DMS79 treated with DMSO at 0.1 percent for 48 hours (cell line): ENCODE results near the gene PRLH.
A peak's percentile ranks its signal among the peaks of the same experiment; 100 is the strongest.

ENCODE experiments used
- DNase-seq: peaks from one replicate; lab custom pipeline; 2025; lab: John Stamatoyannopoulos, UW

Gene PRLH

DNA sequence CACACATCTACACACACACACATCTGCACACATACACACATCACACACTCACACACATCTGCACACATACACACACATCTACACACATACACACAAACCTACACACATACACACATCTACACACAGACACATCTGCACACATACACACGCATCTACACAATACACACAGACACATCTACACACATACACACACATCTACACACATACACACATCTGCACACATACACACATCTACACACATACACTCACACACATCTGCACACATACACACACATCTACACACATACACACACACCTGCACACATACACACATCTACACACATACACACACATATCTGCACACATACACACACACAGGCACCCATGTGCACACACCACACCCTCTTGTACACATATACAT, 400 bp upstream of the PRLH start:
- no peak for DNase-seq

DNA sequence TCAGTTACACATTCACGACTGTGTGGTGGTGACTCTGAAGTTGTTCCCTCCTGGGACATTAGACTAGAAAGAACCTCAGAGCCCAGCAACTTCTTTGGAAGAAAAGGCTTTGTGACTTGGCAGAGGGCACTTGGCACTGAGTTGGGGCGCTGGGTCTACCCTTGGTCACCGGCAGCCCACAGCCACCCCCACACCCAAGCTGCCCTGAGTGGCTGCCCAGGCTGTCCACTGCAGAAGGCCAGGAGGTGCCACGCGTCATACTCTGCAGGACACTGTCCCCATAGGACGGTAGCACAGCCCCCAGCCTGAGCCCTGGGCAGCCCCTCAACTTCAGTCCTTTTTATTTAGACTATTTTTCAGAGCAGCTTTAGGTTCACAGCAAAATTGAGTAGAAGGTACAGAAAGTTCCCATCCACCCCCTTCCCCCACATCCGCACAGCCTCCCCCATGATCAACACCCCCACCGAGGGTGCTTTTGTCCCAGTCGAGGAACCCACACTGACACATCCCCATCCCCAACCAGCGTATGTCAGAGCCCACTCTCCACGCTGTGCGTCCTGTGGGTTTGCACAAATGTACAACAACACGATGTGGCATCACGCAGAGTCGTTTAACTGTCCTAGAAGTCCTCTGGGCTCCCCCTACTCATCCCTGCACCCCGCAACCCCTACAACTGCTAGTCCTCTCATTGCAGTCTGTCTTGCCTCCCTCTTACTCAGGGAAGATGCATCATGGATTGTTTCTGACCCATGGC, 1.1 kb downstream of the PRLH start:
- DNase-seq, result no peak

DNA sequence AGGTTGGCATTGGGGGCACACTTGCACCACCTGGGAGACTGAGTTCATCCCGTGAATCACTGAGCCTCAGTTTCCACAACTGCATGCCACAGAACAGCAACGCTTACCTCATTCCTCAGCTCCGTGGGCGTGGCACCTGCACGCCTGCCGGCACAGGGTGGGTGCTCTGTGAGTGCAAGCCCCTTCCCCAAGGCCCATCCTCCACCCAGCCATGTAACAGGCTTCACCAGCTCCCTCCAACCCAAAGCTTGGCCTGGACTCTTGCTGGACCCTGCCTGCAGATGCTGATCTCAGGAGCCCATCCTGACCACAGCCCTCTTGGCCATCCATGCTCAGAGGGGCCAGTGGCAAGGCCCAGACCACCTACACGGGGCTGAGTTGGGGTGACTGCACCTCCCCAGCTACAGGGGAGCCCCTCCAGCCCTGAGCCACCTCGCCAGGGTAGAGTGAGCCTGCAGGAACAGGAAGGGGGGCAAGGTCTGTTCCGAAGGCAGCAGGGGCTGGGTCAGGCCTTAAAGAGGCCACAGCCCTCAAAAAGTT, 1.8 kb downstream of the PRLH start:
- no peak for DNase-seq

DNA sequence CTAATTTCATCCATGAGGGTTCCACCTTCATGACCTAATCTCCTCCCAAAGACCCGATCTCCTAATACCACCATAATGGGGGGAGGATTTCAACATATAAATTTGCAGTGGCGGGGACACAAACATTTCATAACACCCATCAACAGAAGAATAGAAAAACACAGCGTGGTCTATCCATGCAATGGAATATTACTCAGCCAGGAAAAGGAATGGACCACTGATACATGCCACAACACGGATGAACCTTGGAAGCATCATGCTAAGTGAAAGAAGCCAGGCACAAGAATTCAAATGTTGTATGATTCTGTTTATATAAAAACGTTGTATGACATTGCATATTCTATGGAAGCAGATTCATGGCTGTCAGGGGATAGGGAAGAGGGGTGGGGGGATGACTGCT, 2.7 kb downstream of the PRLH start:
- DNase-seq, result no peak

DNA sequence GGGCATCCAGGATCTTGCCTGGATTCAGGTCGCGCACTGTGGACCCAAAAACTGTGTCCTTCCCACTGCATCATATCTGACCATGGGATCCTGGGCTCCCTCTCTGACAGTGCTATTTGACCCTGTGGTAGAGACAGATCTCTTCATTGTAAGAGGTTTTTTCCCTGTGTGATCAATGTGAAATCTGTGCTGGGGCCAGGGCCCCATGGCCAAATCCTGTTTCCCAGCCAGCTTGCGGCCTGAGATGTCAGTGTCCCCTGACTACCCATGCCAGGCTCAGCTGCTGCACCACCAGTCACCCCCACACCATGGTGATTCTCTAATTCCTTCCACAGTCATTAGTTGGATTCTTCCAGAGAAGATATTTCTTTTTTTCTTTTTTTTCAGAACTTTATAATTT, 3.5 kb downstream of the PRLH start:
- no peak for DNase-seq

DNA sequence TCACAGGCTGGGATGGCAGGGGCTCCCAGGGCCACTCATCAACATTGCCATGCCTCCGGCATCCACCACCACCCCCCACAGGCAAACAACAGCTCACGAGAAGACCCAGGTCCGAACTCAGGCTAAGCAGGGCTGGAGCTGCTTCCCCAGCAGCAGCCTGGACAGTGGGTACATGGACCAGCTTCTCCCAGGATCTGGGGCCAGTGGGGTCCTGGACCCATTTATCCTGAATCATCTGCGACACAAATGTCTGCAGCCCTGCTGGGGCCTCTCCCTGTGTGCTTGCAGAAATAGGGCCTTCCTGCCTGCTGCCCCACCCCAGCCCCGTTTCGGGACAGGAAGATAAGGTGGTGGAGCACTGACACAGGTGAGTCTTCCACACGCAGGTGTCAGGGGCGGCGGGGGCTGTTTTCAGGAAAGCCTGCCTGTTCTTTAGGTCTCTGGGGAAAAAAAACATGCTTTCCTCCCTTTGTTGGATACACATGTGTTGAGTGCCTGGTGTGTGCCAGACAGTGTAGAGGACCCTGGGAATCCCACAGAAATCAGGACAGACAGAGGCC, 4.5 kb downstream of the PRLH start:
- DNase-seq, result no peak

DNA sequence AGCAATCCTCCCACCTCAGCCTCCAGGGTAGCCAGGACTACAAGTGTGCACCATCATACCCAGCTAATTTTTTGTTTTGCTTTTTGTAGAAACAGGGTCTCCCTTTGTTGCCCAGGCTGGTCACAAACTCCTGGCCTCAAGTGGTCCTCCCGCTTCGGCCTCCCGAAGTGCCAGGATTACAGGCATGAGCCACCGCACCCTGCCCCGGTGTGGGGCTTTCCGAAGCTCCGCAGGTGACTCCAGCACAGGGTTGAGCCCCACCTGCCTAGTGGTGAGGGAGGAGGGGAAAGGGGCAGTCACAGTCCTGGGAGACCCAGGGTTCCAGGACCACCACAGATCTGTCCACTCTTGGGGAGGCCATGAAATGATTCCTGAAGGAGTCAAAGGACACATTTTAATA, 5.2 kb downstream of the PRLH start:
- DNase-seq, result no peak

DNA sequence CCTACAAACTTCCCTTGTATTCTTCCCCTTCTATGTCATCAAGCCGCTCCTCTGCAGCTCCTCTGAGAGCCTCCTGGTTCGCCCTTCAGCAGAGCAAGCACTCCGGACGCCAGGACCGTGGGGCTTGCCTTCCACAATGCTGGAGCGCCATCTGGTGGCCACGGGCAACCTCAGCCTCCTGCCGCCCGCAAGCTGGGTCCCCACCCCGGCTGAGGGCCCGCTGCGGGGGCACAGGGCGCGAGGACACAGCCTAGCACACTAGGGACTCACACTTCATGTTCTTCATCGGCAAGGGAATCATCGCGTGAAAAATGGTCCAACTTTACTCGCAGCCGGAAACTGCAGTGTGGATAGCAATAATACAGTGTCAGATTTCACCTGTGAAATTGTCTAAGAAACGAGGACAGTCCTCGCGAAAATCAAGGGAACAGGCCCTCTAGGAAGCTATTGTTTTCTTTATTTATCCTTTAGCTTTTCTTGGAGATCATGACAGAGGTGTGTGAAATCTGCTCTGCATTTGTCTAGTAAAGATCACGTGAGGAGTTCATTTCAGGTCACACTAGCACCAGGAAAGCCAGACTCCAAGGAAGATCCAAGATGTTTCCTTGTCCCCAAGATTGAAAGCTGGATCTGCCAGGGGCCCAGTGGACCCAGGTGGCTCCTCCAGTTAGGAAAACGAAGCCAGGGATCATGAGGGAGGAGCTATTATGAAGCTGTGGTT, 5.8 kb downstream of the PRLH start:
- peak; percentile 63 for DNase-seq

DNA sequence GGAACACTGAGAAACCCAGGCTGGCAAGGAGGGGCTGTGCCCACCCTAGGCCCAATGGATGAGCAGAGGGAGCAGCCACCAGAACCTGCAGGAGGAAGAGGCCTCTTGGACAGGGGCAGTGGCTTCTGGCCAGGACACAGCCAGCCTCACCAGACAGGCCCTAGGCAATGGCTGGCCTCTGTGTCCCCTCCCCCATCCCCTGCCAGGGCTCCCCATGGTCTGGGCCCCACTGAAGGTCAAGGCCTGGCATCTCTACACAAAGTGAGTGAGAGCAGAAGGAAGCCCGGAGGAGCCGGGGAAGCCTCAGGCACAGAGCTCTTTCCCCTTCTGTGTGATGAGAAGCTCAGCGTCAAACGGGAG, 6.3 kb downstream of the PRLH start:
- no peak for DNase-seq

DNA sequence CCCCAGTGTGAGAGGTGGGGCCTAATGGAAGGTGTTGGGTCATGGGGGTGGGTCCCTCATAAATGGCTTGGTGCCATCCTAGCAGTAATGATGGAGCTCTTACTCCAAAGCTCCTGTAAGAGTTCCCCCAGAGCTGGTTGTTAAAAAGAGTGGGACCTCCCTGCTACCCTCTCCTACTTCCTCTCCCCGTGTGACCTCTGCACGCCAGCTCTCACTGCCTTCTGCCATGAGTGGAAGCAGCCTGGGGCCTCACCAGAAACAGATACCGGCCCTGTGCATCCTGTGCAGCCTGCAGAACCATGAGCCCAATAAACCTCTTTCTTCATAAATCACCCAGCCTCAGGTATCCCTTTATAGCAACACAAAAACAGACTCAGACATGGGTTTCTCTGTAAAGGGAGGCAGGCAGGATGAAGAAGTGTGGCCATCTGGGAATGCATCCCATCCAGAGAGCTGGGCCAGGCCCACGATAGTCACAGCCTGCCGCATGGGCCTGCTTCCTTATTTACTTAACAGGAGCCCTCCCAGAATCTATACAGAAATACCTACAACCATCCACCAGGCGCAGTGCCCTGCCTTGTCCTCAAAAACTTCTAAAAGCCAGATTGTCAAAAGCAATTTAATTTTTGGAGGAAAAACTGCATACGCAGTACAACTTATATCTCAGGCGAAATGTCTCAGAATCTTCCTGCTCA, 7.5 kb downstream of the PRLH start:
- no peak for DNase-seq

DNA sequence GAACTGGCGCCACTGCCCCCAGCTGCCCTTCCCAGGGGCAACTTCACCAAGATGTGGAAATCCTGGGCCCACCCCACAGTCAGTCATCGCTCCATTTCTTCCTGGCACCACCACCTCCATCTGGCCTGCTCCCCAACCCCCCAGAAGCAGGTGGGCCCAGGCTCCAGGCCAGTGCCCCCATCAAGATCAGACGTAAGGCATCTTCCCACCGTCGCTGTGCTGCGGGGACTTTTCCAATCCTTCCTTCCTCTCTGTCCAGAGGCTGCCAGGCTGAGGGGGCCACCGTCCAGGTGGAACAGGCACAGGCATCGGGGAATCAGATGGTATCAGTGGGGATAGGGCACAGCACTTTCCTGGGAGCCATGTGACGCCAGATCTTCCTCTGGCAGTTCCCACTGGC, 8.1 kb downstream of the PRLH start:
- DNase-seq, result no peak

DNA sequence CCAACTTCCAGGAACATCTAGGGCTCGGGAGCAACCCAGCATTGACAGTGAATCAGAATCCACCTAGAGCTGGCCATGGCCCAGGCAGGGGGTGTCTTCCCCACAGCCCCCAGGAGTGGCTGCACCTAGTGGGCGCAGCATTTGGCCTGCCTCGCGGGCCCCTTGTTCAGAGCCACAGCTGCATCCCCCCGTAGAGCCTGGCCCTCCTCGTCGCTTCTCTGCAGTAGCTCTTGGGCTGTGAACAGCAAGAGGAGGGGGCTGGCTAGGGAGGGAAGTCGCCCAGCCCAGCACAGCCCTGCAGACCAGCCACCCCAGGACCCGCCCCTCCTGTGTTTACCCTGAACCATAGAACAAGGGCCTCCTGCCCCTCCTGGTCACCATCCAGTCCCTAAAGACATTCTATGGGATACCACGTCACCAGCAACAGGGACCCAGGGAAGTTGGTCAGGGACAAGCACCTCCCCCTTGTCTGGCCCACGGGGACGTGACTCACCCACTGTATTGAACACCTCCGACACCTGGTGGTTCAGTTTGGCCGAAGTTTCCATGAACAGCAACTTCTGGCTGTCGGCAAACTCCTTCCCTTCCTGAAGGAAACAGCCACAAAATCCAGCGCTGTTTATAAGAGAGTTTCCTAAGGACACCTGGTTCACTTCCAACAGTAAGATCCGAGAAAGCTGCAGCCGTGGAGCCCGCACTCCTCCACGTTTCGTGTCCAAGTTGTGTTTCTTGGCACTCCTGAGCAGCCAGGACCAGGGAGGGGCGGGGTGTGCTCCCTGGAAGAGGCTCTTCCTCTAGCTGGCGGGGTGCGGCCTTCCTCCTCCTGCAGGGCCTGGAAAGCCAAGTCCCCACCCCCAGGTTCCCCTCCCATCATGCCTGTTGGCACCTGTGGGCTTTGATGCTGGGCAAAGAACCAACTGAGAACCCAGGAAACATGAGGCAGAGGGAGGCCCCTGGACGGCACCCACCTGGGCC, 8.8 kb downstream of the PRLH start:
- DNase-seq, result no peak

DNA sequence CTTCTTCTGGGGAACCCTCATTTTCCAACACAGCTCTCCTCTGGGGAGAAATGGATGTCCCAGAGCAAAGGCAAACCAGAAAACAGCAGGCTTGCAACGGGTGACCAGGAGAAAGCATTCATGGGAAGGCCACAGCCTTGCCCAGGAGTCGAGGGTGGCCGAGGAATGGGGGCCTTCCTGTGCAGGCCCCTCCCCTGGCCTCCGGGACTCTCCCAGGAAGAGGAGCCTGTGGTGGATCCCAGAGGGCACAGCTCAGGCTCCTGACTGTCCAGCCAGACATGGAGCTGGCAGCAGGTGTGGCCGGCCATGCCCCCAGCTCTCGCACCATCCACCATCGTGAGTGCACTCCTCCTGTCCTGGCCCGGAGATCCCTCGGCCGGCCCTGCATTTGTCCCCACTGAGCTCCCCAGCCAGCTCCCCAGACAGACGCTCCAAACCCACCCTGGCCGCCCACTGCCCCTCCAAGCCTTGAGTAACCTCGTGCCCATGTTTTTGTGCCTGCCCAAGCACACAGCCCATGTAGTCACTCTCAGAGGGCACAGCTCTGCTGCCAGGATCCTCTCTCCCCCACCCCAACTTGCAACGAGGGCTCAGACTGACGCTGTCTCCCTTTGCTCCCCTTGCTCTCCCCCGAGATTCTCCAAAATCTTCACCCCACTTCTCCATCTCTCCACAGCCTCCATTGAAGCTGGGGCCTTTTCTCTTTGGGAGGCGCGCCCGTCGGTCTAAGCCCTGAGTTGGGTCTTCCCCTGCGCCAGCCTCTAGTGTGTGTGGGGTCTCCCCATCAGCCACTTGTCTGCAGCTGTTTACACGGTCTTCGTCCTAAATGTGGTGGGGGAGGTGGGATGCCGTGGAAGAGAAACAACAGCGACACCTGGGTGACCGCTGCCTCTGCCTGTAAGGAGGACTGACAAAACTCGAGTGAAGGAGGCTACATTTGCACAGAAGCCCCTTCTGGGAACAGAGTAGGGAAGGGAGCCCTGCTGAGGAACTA, 9.8 kb downstream of the PRLH start:
- no peak for DNase-seq

DNA sequence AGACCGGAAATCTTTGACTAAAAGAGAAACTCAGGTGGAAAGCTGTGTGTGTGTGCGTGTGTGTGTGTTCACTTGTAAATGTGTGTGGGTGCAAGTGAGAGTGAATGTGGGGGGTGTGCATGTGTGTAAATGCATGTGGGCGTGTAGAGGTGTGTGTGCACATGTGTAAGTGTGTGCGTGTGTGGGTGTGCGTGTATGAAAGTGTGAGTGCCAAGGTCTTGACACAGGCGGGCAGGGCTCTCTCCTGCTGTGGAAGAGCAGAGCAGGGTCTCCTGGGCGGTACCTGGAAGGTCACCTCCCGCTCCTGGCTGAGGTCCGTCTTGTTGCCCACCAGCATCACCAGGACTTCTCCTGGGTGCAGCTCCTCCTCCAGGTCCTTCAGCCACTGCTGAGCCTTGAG, 10.6 kb downstream of the PRLH start:
- DNase-seq, result no peak

DNA sequence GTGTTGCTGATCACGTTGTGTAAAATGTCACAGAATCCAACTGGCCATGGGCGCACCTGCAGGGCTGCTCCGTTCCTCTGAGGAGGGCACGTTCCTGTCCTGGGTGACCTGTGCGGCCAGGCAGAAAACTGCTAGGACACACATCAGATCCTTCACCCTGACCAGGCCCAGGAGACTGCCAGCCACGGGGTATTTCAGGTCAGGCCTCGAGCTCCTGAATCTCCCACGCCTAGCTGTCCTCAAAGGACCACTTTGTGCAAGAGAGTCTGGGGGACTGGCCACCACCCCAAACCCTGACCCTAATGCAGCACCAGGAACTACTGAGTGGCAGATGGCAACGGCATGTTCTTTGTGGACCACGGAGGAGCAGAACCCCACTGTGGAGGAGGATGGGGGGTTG, 11.1 kb downstream of the PRLH start:
- no peak for DNase-seq

DNA sequence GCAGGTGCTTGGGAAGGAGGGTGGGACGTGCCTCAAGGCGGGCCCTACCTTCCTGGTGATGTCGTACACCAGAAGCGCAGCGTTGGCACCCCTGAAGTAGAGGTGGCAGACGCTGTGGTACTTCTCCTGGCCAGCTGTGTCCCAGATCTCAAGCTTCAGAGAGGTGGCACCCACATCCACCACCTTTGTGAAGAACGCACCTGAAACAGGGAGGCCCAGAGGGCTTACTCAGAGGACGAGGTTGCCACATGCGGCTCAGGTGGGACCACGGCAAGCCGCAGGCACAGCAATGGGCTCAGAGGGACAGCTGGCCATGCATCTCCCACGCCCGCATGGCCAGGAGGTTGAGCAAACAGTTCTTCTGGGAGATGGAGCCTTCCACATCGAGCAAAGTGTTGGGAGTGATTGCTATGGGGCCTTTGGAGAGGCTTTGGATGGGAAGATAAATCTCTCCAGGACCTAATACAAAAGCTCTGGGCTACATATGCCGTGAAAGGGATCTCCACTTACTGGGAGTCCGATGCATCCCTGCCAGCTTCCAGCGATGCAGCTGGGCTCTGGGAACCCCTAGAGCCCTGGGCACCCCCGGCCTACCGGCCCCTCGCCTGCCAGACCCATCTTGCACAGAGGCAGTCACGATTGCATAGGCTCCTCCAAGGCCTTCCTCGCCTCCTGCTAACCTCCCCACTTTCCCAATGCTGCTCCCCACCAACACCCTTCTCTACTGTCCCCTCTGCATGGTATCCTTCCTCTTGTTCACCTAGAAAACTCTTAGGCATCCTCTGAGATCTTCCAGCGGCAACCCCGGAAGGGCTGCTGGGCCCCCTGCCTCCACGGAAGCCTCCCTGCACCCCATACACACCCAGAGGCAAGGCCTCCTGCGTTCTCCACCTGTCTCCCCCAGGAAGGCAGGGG, 11.8 kb downstream of the PRLH start:
- no peak for DNase-seq

DNA sequence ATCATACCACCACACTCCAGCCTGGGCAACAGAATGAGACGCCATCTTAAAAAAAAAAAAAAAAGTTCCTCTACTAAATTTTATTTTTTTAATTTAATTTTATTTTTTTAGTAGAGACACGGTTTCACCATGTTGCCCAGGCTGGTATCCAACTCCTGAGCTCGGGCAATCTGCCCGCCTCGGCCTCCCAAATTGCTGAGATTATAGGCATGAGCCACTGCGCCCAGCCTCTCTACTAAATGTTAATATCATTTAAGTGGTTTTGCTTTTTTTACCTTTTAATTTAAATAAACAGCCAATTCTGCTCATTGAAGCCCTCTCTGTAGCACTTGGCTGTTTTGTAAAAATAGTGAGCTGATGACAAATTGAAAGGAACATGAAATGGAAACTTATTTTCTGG, 15.0 kb downstream of the PRLH start:
- DNase-seq, result no peak

DNA sequence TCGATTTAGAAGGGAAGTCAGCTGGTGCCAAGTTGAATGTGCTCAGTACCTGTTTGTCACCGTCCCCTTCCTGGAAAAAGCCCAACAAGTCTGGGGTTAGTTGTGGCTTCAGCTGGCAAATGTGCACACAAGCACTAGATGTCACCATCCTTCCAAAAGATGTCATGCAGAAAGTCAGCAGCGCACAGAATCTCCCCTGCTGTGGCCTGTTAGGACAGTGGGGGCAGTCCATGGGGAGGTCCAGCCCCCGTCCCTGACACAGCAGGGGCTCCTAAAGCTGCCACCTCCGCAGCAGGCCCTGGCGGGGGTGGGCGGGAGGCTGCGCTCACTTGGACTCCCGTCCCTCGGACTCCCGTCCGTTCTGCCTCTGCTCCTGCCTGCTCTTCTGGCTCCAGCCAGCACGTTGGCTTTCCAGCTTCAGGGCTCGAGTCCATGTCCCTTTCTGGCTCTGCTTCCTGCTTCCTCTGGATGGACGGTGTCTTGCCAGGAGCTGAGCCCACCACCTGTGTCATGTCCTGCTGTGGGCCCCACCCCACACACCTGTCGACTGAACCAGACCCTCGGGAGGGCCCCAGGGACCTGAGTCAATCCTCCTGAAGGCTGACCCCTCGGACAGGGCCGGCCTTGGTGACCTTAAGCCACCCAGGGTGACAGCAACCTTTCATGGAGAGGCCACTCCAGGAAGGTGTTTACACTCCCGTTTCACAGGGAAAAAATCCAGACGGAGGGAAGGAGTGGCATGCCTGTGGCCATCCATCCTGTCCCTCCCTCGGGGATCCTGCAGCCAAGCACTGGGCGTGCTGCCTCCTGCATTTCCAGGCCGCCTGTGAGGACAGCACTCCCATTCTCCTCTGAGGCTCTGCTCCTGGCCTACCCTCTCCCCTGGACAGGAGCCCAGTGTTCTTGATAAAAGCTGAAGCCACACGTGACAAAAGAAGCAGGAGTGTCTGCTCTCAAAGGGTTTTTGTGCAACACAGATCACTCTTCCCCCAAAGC, 15.7 kb downstream of the PRLH start:
- peak; percentile 31 for DNase-seq
